ENCODE measurements around the gene AKAP11.

GRCh38 chr13:42275098-42275471 lies 3.1 kb downstream of the AKAP11 start:
- no peak for TF ChIP-seq CTCF (IDR thresholded peaks at IDR 0.05)
- no peak for TF ChIP-seq POLR2A (IDR thresholded peaks at IDR 0.05)
